Activated CD4-positive, CD25-positive, alpha-beta regulatory T cell treated with anti-CD3 and anti-CD28 coated beads, Interleukin-2, amount 50 U/mL, for 16 hours (primary cell): ENCODE measurements around the gene KIAA0513.
"Not testable (repeated sequence)": the region's sequence is repeated elsewhere in the genome, so short reads cannot be mapped to it uniquely, and the experiment has no call there.

Experiments used
- DNase-seq: peaks from one replicate; pipeline ENCODE4 v3.0.0-alpha.2; 2020; ENCODE audit warnings: low read depth, low spot score

Gene KIAA0513

DNA sequence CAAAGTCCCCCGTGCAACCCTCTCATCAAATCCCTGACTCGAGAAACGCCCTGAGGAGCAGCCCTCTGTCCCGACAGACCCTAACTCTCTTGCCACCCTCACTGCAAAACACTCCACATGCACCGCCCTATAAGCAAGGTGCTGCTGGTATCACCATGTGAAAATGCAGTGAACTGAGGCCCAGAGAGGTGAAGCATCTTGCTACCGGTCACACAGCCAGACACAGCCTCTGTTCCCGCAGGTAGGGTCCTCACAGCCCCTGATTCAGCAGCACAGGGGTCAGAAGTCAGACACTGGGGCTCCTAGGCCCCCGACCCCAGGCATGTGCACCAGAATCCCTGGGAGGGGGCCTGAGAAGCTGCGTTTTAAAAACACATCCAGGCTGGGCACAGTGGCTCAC, 83.6 kb downstream of the KIAA0513 start:
- DNase-seq: no peak

GRCh38 chr16:85112364-85112763, 84.8 kb downstream of the KIAA0513 start, which contains the start of gene CIBAR2:
Gene CIBAR2, minus strand, starts transcription at chr16:85112472. Its CDS starts 120 bp downstream, at chr16:85112352.
- no peak for DNase-seq

DNA sequence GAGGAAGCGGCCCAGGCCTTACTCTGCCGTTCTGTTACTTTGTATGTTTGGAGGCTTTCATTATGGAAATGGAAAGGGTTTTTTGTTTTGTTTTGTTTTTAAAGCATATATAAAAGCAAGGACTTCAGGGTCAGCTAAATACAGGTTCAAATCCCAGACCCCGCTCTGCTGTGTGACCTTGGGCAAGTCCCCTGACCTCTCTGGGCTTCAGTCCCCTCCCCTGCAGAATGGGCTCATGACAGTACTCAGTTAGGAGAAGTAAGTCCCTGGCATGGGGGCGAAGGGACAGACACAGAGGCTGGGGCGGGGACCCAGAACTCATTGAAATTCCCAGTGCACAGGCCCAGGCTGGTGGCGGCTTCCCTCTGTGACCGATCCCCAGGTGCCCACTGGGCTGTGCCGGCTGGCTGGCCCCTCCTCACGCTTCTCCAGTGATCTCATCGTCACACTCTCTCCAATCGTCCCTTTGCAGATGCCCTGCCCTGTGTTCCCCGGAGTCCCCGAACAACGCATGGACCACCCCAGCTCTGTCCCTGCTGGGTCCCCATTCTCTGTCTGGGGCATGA, 85.7 kb downstream of the KIAA0513 start:
- DNase-seq: no peak

DNA sequence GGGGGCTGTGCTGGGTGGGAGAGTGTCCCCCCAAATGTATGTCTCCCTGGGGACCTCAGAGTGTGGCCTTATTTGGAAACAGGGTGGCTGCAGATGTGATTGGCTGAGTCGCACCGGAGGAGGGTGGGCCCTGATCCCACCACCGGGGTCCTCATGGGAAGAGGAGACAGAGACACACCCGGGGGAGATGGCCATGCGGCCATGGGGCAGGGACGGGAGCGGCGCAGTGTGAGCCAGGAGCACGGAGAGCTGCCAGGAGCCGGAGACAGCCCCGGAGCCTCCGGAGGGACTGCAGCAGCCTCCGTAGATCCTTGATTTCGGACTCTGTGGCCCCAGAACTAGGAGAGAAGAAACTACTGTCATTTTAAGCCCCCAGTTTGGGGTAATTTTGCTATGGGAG, 86.3 kb downstream of the KIAA0513 start:
- DNase-seq: no peak

GRCh38 chr16:85114909-85115567, 87.4 kb downstream of the KIAA0513 start:
- peak; percentile 58 for DNase-seq

DNA sequence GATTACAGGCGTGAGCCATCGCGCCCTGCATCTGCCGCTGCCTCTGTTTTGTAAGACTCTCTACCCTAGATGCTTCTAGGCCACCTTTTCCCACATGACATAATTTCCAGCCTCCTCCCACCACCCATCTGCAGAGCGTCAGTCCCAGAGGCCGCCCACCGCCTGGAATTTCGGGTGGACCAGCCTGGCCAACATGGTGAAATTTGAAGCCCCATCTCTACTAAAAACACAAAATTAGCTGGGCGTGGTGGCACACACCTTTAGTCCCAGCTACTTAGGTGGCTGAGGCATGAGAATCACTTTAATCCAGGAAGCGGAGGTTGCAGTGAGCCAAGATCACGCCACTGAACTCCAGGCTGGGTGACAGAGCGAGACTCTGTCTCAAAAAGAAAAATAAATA, 89.8 kb downstream of the KIAA0513 start:
- no peak for DNase-seq

- DNase-seq: no peak
These were observed 92.4 kb downstream of the KIAA0513 start for GRCh38 chr16:85120006-85120340.

DNA sequence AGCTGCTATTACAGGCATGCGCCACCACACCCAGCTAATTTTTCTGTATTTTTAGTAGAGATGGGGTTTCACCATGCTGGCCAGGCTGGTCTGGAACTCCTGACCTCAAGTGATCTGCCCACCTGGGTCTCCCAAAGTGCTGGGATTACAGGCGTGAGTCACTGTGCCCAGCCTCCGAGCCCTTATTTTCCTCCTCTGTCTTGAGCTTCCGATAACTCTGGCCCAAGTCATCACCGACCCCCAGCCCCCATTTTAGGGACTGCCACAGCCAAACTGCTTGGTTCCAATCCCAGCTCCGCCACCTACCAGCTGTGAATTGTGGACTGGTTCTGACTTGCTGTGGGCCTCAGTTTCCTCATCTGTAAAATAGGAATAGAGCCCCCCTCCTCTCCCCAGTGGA, 95.8 kb downstream of the KIAA0513 start:
- not testable (repeated sequence) for DNase-seq

DNA sequence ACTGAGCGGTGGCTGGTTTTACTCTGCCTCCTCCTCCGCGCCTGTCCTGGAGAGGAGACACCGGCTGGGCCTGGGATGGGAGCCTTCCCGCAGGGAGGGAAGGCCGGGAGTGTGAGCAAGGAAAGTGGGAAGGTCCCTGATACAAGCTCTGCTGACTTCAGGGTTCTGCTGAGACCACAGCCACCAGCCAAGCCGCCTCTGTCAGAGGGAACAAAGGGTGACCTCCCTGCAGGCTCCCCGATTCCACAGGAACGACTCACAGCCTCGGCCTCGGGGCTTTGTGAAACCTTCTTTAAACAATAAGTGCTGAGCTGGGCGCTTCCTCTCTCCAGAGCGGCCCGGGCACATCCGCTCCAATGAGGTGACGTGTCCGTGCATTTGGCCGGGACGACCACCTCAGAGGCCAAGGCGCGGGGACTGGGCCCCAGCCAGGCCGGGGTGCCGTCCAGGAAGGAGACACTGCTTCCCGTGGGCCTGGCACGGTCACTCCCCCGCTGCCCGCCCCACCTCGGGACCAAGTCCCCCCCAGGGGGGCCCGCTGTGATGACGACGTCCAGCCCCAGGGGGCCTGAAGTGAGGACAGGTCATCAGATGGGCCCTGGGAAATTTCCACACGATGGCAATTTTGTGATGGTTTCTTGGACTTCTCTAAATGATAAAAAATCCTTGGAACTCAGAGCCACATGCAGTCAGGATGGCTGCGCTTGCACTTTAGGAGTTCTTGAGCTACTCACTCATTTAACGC, 96.5 kb downstream of the KIAA0513 start:
- no peak for DNase-seq

DNA sequence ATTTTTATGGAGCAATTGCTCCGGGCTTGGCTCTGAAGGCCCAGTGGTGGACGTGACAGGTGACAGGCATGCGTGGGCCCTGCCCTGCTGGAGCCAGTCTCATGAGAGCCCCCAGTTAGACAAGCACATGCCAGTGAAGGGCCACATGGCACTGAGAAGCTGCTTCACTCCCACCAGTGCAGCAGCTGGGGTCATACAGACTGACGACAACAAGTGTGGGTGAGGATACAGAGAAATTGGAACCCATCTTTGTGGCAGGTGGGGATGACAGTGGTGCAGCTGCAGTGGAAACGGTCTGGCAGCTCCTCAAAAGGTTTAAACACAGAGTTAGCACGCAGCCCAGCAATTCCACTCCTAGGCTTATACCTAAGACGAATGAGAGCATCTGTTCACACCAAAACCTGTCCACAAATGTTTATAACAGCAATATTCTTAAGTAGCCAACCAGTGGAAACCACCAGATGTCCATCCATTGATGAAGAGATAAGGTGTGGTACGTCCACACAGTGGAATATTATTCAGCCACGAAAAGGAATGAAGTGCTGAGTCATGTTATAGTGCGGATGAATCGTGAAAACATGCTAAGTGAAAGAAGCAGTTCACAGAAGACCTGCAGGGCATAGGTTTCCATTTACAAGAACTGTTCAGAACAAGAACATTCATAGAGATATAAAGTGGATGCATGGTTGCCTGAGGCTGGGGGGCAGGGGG, 97.2 kb downstream of the KIAA0513 start:
- no peak for DNase-seq

- DNase-seq: no peak
These were observed 98.2 kb downstream of the KIAA0513 start for GRCh38 chr16:85125570-85126393.

- no peak for DNase-seq
These were observed 98.8 kb downstream of the KIAA0513 start for GRCh38 chr16:85126394-85126704.

DNA sequence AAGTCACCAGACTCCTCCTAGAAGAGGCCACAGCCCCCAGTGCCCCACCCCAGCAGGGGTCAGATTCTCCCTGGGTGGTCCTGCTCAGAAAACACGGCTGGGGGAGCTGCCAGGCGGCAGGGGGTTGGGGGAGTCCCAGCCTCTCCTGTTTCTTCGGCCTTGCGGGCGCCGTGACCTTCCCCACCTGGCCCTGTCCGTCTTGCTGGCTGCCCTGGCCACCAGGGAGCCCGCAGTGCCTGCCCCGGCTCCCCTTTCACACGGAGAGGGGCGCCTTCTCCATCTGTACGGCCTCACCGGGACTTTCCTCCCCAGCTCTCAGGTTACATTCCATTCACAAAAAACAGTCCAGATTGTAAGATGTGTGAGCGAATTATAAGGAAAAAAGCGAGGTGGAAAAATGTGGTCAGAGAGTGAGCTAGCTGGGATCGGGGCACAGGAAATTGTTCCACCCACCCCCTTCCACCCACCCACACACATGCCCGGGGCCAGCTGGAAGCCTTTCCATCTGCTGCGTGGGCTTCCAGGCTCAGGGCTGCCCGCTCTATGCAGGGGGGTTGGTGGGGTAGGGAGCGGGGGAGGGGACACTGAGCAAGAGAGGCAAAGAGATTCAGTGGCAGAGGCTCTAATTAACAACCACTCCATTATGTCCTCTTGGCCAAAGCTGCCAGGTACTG, 99.2 kb downstream of the KIAA0513 start:
- DNase-seq: no peak

DNA sequence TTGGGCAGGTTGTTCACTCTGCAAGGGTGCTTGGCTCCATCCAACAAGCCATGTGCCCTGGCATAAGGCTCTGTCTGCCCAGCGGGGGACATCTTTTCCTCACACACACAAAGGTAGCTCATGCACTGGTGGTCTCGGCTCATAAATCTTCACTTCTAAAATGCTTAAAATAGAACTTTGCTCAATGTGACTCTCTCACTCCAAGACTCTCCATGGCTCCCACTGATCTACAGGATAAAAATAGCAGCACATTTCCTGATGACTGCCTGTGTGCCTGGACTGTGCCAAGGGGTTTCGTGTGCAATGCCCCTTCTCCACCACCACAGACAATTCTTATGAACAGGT, 99.8 kb downstream of the KIAA0513 start:
- DNase-seq: no peak

DNA sequence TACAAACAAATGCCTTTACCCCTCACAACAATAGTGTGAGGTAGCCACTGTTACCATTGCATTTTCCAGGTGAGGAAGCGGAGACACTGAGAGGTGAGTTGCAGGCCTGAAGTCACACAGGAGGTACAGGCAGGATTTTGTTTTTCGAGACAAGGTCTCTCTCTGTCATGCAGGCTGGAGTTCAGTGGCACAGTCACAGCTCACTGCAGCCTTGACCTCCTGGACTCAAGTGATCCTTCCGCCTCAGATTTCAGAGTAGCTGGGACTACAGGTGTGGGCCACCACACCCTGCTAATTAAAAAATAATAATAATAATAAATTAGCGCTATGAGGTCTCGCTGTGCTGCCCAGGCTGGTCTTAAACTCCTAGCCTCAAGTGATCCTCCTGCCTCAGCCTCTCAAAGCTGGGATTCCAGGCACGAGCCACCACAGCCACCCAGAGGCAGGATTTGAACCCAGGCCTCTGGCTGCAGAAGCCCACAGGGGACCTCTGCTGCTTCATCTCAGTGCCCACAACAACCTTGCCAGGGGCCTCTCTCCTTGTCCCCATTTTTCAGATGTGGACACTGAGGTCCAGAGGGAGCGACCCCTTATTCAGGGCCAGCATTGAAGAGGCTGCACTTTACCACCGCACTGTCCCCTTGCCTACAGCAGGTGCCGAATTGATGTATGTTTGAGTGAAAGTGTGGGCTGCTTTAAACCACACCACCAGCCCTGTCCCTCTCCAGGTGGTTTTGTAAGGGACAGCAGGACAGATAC, 100.7 kb downstream of the KIAA0513 start:
- no peak for DNase-seq

DNA sequence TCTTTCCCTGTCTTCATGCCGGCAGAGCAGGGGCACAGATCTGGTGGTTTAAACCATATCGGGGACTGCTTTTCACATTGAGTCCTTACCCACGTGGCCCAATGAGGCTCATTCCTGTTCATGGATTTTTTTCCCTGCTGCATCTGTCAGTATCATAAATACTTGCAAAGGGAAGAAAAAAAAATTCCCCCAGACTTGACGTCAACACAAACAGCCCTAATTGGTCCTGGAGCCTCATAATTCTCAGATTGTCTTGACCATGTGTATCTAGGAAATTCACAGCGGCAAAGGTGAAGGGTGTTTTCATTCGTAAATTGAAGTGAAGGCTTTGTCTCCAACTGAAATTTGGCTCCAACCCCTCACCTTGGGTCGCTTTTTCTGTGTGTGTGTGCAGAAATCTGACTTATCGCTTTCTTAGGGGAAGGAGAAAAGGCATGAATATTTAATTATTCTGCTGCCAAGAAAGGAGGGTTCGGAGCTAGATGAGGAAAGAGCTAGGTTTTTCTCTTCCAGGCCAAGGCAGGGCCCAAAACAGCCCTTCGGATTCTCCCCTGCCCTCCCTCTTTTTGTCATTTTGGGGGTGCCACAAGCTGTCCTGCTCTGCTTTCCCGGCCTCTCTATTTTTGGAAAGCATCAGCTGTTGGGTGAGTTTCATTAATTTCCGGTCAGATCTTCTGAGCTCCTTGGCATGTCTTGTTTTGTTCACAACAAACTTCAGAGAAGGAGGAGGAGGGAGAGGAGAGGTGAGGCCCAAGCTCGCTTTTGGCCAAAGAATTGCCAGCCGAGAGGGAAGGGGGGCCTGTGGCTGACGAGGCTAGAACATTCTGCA, 102.5 kb downstream of the KIAA0513 start:
- no peak for DNase-seq

- DNase-seq: no peak
These were observed 103.1 kb downstream of the KIAA0513 start for GRCh38 chr16:85130705-85131028.

DNA sequence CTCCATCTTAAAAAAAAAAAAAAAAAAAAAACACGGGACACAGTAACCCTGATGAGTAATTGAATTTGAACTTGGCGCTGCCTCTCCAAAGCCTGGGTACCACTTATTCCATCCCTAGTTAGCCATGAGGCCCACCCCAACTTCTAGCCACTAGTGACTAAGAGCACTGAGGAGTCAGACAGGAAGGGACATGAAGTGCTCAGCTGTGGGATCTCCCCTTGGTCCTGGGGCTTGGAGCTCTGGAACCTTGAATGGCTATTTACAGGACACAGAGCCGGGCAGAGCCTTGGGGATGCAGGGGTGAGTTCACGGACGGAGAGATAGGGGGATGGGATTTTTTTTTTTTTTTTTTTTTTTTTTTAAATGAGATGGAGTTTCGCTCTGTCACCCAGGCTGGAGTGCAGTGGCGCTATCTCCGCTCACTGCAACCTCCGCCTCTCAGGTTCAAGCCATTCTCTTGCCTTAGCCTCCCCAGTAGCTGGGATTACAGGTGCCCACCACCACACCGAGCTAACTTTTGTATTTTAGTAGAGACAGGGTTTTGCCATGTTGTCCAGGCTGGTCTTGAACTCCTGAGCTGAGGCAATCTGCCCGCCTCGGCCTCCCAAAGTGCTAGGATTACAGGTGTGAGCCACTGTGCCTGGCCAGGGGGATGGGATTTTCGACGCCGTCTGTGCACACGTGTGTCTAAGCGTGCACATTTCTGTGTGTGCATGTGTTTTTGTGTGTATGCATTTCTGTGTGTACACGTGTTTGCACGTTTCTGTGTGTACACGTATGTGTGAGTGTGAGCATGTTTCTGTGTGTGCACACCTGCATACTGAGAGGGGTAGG, 105.1 kb downstream of the KIAA0513 start:
- DNase-seq: no peak

GRCh38 chr16:85133290-85133599, 105.7 kb downstream of the KIAA0513 start:
- no peak for DNase-seq
